Psoas muscle (tissue), 8 donors: Measurements from ENCODE around the gene OGG1. TPM values are rescaled to one million over a fixed set of nuclear protein-coding genes. Genes with fewer than 3 reads are reported as not detected.

ENCODE experiments used
- ATAC-seq, 4 donors: fragments of 200-7000 bp; cut with Tn5 transposase; one replicate each; pipeline ENCODE4 v1.9.1; 2020; ENCODE audit warnings: moderate library complexity in 3 of 4, mild to moderate bottlenecking in 2 of 4
- DNase-seq, 2 donors: peaks; one replicate each; pipeline ENCODE4 v3.0.0-alpha.2; 2020
- H3K27ac ChIP-seq: fragments of 200-600 bp; one replicate; pipeline ENCODE4 v1.8.0; 2022
- H3K27me3 ChIP-seq, 3 donors: fragments of 200-600 bp in 1 of 3; one replicate each; pipeline versions ENCODE4 v1.6.1 to v1.8.0; 2013 to 2022; ENCODE audit warnings: low read length in 2 of 3, mild to moderate bottlenecking in 2 of 3, moderate library complexity in 1 of 3; ENCODE audit not compliant: insufficient read depth in 3 of 3
- H3K36me3 ChIP-seq, 2 donors: fragments of 200-600 bp in 1 of 2; one replicate each; pipeline versions ENCODE4 v1.6.1 to v1.8.0; 2013 to 2022; ENCODE audit warnings: low read depth in 1 of 2, mild to moderate bottlenecking in 1 of 2, moderate library complexity in 1 of 2; ENCODE audit not compliant: insufficient read depth in 1 of 2
- H3K4me1 ChIP-seq: fragments of 200-600 bp; one replicate; pipeline ENCODE4 v1.8.0; 2022
- H3K4me3 ChIP-seq: fragments of 200-600 bp; one replicate; pipeline ENCODE4 v1.8.0; 2022; ENCODE audit warnings: mild to moderate bottlenecking
- H3K9me3 ChIP-seq: fragments of 200-600 bp; one replicate; pipeline ENCODE4 v1.8.0; 2022
- CTCF ChIP-seq: fragments of 200-600 bp; IDR thresholded peaks from one replicate; pipeline ENCODE4 v1.8.0; 2022; ENCODE audit warnings: antibody characterized with exemption
- WGBS, 3 donors: extraction: QIAGEN DNeasy Blood & Tissue Kit; methylation state at CpG; one replicate each; pipeline versions ENCODE4 v1.1.6 to v1.1.7; 2013; 5-methylcytosine and 5-hydroxymethylcytosine counted together
- intact Hi-C, 2 donors: fragments of 100-400 bp; cut with DNase I; formaldehyde crosslinking; loops; one replicate each; pipeline versions ENCODE4 v1.11.0 to v1.14.2; 2022
- polyA plus RNA-seq, 3 donors: library from polyadenylated mRNA; stranded (reverse); fragments of 200-250 nt; gene quantifications; one replicate each; pipeline ENCODE4 v1.2.3, GENCODE V29; 2013
- total RNA-seq, 4 donors: library from RNA; stranded (reverse); fragmentation: NEBNext Ultra II Directional in 2 of 4; extraction: Animal tissue kit (Norgen Biotek cat#: 25700) in 2 of 4; gene quantifications; one replicate each; pipeline versions ENCODE4 v1.2.1 to v1.2.4, GENCODE V29; 2021 to 2023
- donor health status: healthy with polysubstance abuse.
- donor health status: DM: no; HTN: no; CAD: no; lungs with moderate emphysema.
- donor health status: Bipolar disorder and iron deficiency.
- donor health status: healthy.
- donor health status: DM: yes; HTN: yes; CAD: no.
- donor health status: DM: no; HTN: no; CAD: no.
- donor health status: DM: no; HTN: no; CAD: no.
- donor health status: DM: yes; HTN: yes; CAD: no.

Gene OGG1
- total and polyA plus RNA-seq, 7 donors = 6.3 to 19.7 (median 8.9) TPM

GRCh38 chr3:9721700-9722060 lies 28.1 kb upstream of the OGG1 start:
- WGBS, 3 donors = 81 to 92% (median 86%) methylated on average over 2 of the region's 2 CpGs
- Histone ChIP-seq H3K9me3 (no peaks in the 10 kb centered on the region), H3K4me3 (no peak overlapping the region), H3K36me3 (no peaks in the 10 kb centered on the region), H3K4me1 (no peaks in the 10 kb centered on the region), H3K27ac (no peak overlapping the region), H3K27me3 (no peaks in the 10 kb centered on the region)
- intact Hi-C loops = no loop called here
- no peak for TF ChIP-seq CTCF
- ATAC-seq = no peak
- DNase-seq = no peak

GRCh38 chr3:9725775-9726515 lies 23.8 kb upstream of the OGG1 start:
- WGBS, 3 donors = 84 to 96% (median 87%) methylated on average over 4 of the region's 4 CpGs
- no peak overlapping the region for H3K27ac ChIP-seq
- no peak overlapping the region for H3K4me3 ChIP-seq
- no peaks in the 10 kb centered on the region for H3K4me1 ChIP-seq
- intact Hi-C loops = no loop called here
- H3K9me3 ChIP-seq = no peaks in the 10 kb centered on the region
- DNase-seq = no peak
- no peaks in the 10 kb centered on the region for H3K27me3 ChIP-seq
- ATAC-seq = no peak
- no peaks in the 10 kb centered on the region for H3K36me3 ChIP-seq
- no peak for TF ChIP-seq CTCF

- WGBS, 3 donors = 8 to 14% (median 13%) methylated on average over 11 of the region's 11 CpGs
- no peak for TF ChIP-seq CTCF
- intact Hi-C loops = no loop called here
Measured at GRCh38 chr3:9727041-9727595, 22.6 kb upstream of the OGG1 start.

GRCh38 chr3:9727743-9728142 lies 22.0 kb upstream of the OGG1 start:
- intact Hi-C loops = no loop called here
- WGBS, 3 donors = 90 to 95% (median 90%) methylated on average over 2 of the region's 2 CpGs
- Histone ChIP-seq H3K4me3 (no peak overlapping the region), H3K4me1 (peaks cover 6% of the 10 kb centered on the region), H3K27ac (no peak overlapping the region), H3K36me3 (no peaks in the 10 kb centered on the region), H3K27me3 (no peaks in the 10 kb centered on the region), H3K9me3 (no peaks in the 10 kb centered on the region)
- no peak for TF ChIP-seq CTCF
- ATAC-seq = no peak
- no peak for DNase-seq

More at GRCh38 chr3:9727041-9727595, 22.6 kb upstream of the OGG1 start:
- DNase-seq (no peak), ATAC-seq (no peak)
- Histone ChIP-seq H3K4me1 (no peaks in the 10 kb centered on the region), H3K27me3 (no peaks in the 10 kb centered on the region), H3K36me3 (no peaks in the 10 kb centered on the region), H3K27ac (no peak overlapping the region), H3K4me3 (no peak overlapping the region), H3K9me3 (no peaks in the 10 kb centered on the region)
